ENCODE results near the gene GRM7.

DNA sequence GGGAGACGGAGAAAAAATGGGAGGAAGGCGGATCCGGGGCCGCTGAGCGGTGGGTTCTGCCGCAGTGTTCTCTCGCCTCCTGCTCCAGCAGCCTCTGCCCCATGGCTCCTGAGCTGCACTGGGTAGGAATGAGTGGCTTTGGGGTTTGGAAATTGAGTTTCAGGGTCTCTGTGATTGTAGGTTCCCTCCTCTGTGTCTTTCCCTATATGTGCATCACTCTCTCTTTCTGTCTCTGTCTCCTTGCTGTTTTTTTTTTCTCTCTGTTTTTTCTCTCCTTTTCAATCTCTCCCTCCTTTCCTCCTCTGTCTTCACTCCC, 1.9 kb downstream of the GRM7 start:
- no peak for TF ChIP-seq ATF1 (CRISPR knock-in tag; IDR thresholded peaks at IDR 0.05)
- no peak for TF ChIP-seq ATF1 (tag; IDR thresholded peaks at IDR 0.05)
- TF ChIP-seq, protein P1, sequence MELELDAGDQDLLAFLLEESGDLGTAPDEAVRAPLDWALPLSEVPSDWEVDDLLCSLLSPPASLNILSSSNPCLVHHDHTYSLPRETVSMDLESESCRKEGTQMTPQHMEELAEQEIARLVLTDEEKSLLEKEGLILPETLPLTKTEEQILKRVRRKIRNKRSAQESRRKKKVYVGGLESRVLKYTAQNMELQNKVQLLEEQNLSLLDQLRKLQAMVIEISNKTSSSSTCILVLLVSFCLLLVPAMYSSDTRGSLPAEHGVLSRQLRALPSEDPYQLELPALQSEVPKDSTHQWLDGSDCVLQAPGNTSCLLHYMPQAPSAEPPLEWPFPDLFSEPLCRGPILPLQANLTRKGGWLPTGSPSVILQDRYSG (tag; conservative IDR thresholded peaks at IDR 0.05; ENCODE audit: low read depth): no peak

Measured in K562 (cell line).